GM21529 (cell line): ENCODE results near the gene FBXL2.
A peak's percentile ranks its signal among the peaks of the same experiment; 100 is the strongest.

Experiments
- ATAC-seq: cut with Tn5 transposase; IDR thresholded peaks from one replicate; pipeline ENCODE4 v1.9.1; 2021; ENCODE audit not compliant: unreplicated experiment

FBXL2 gene, protein sequence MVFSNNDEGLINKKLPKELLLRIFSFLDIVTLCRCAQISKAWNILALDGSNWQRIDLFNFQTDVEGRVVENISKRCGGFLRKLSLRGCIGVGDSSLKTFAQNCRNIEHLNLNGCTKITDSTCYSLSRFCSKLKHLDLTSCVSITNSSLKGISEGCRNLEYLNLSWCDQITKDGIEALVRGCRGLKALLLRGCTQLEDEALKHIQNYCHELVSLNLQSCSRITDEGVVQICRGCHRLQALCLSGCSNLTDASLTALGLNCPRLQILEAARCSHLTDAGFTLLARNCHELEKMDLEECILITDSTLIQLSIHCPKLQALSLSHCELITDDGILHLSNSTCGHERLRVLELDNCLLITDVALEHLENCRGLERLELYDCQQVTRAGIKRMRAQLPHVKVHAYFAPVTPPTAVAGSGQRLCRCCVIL

DNA sequence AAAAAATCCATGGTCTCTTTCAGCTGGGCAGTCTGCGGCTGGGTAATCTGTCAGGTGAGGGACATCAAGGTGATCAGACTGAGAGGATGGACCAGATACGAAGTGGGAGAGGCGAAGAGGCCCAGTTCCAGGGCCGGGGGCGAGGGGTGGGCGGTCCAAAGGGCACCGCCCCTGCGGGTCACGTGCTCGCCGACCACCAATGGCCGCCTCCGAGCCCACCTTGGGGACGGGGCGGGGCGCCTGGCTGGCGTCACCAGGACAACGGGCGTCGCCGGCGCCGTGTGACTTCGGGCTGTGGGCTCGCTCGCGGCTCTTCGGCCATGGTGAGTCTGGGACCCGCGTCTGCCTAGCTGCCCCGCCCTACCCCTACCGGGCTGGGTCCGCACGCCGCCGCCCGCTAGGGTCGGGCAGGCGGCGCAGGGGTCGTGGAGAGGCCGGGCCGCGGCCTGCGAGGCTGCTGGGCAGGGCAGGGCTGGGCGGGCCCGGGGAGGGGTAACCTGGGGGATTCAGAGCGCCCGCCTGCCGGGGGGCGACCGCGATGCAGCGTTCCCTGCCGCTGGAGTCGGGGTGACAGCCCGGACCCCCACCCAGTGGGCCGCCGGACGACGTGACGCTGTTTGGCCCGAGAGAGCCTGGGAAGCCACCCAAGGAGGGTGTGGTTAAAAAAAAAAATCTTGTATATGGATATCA lies at the start of gene FBXL2:
Gene FBXL2 (plus strand): TSS at position 250 of the 690 bp plus-strand sequence. CDS start 71 bp downstream, at position 321.
- ATAC-seq = peak; percentile 79

DNA sequence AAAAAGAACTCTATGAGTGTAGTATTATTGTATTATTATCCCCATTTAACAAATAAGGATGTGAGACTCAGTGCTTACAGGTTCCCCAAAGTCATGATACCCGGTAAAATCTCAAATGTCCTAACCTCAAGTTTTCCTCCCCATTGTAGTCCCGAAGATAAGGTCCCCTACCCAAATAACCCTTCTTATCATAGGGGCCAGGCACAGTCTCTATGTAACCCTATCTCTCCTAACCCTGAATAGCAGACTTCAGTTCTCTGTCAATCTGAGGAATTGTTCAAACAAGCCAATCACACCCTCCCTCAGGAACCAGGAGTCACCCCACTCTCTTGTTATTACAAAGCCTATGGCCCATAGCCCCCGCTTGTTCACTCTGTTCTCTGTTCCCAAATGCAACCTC lies 48.2 kb upstream of the FBXL2 start:
- no peak for ATAC-seq

DNA sequence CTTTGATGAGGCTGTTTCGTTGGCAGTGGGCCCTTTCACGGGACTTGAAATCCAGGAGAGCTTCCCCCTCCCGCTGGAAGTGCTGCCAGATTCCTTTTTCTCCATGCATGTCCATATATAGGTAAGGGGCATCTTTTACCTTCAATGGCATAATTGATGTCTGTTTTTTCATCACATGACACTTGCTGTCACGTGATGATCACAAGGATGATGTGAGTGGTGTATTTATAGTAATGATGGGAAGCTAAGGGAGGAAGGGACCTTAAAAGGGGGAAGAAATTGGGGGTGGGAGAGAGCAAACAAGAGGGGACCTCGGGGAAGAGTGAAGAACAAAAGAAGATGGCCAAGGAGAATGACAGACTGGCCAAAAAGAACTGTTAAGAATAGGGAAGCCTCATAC lies 47.3 kb upstream of the FBXL2 start:
- no peak for ATAC-seq

DNA sequence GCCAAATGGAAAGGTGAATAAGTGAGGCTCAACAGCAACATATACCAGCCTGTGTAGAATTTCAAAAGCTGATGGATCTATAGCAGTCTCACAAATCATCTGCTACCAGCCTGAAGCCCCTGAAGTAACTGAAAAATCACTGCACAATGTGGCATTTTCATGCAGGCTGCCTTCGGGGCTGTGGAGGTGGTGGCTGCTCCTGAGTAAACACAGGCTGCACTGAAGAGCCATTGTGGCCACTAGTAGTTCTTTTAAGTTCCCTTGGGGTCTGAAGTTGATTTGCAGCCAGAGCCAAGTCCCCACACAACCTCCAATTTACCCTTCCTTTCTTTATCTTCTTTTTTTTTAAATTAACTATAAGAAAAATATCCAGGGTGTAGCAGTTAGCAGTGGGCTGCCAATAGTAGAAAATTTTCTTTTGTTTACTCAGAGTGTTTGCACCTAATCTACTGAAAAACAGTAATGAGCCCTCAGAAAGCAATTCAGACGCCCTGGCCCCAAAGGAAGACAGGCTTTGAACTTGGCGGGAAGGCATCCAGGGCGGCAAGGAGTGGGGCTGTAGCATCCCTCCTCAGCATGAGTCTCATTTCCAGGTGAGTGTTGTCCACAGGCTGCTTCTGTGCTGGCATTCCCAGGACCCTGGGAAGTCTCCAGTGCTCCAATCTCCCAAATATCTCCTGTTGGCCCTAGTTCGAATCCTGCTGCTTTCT lies 45.3 kb upstream of the FBXL2 start:
- ATAC-seq = no peak

DNA sequence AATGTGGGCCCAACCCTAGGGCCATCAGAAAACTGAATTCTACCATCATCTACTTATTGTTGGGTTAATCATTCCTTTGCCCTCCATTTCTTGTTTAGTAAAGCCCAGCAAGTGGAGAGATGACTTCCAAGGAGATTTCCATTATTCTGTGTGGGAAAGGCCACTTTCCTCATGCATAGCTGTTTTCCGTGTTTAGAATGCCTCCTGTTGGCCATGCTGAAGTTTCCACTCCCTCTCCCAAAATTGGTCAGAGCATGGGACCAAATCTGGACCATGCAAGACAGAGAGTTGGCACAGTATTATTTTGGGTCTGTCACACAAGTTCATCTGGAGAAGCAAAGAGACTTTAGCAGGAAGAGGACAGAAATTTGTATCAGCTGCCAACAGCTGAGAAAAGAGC lies 43.4 kb upstream of the FBXL2 start:
- no peak for ATAC-seq

DNA sequence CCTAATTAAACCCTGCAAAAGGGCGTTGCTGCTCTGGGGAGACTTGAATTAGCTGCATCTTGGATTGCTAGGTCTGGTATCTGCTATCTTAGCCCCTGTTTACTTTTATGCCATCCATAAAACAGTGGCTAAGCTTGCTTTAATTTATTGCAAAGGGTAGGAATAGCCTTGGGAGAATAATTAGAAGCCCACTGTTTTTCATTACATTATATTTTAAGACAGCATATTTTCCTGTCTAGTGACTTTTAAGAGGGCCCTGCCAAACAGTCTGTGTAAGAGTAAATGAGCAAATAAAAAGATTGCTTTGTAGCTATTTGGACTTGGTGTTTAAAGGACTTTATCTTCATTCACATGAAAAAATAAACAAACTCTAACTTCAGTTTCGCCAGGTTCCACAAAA lies 41.2 kb upstream of the FBXL2 start:
- ATAC-seq = no peak

DNA sequence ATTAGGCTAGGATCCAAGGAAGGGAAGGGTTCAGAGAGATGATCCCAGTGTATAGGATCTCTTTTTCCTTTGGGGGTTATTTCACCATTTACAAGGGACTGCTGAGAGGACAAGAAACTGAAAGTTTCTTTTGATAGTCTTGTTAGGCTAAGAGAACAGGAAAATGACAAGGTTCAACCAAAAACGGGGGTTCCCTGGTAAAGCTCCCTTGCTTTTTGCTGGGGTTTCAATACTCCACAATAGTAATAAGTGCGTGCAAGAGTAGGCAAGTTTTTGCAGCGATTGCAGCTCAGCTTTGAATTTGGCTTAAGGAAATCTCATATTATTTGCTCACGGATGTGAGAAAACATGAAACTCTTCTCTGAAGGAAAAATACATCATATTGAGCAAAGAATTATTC lies 39.8 kb upstream of the FBXL2 start:
- ATAC-seq = no peak

DNA sequence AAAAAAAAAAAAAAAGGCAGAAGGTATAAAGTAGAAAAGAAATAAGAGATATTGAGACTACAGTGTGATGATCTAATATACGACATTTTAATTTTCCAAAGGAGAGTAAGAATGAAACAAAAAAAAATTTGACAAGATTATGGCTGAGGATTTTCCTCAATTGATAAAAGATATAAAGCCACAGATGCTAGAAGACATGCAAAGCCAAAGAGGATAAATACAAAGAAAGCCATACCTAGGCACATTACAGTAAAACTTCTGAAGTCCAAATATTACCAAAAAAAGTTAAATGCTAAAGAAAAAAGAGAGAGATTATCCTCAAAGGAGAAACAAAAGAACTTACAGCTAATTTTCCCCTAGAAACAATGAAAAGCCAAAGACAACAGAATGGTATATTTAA lies 38.3 kb upstream of the FBXL2 start:
- ATAC-seq = no peak

DNA sequence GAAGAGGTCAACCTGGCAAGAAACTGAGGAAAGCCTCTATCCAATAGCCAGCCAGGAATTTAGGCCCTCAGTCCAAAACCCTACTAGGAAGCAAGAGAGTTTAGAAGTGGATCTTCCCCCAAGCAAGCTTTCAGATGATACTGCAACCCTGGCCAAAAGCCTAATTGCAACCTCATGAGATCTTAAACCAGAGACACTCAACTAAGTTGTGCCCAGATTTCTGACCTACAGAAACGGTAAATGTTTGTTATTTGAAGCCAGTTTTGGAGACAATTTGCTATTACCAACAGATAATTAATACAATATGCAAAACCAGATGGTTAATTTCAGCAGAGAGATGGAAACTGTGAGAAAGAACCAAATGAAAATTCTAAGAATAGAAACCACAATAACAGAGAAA lies 37.0 kb upstream of the FBXL2 start:
- no peak for ATAC-seq

DNA sequence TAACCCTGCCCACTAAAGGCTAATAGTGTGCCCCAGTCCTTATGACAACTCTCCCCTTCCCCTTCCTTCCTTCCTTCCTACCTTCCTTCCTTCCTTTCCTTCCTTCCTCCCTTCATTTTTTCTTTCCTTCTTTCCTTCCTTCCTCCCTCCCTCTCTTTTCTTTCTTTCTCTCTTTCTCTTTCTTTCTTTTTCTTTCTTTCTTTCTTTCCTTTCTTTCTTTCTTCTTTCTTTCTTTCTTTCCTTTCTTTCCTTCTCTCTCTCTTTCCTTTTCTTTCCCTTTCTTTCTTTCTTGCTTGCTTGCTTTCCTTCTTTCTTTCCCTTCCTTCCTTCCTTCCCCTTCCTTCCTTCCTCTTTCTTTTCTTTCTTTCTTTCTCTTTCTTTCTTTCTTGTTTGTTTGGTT lies 30.5 kb upstream of the FBXL2 start:
- ATAC-seq = no peak

DNA sequence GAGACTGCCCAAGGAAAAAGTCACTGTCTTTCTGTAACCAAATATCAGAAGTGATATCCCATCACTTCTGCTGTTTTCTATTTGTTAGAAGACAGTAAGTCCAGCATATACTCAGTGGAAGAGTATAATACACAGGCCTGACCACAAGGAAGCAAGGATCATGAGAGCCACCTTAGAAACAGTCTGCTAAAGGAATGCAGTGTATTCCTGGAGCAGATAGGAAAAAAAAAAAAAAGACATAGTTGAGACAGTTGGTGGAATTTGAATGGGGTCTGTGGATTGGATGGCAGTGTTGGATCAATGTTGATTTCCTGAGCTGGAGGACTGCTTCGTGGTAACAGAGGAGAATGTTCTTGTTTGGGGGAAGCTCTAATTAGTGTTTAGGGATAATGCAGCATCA lies 26.5 kb upstream of the FBXL2 start:
- ATAC-seq = no peak

DNA sequence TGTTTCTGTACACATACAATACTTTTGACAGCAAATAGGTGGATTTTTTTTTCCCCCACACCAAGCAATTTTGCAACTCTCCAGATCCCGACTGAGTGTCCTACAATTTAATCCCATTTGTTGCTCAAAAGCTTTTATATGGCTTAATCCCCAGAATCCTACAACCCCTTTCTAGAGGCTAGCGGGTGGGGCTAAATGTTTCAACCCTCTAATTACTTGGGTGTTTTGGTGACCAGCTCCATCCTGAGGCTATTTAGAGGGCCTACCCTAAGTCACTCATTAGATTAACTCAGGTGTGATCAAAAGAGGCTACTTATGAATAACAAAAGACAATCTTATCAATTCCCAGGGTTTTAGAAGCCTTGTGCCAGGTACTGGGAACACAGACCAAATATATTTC lies 21.0 kb upstream of the FBXL2 start:
- ATAC-seq = no peak

DNA sequence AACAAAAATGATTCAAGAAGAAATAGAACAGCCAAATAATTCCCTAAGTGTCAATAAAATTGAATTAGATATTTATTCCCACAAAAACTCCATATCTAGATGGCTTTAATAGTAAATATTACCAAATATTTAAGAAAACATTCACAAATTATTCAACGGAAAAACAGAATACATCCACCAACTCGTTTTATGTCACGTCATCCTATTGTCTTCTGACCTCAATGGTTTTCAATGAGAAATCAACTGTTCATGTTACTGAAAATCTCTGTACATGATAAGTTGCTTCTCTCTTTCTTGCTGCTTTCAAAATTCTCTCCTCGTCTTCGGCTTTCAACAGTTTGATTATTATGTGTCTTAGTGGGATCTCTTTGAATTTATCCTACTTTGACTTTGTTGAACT lies 17.1 kb upstream of the FBXL2 start:
- no peak for ATAC-seq

DNA sequence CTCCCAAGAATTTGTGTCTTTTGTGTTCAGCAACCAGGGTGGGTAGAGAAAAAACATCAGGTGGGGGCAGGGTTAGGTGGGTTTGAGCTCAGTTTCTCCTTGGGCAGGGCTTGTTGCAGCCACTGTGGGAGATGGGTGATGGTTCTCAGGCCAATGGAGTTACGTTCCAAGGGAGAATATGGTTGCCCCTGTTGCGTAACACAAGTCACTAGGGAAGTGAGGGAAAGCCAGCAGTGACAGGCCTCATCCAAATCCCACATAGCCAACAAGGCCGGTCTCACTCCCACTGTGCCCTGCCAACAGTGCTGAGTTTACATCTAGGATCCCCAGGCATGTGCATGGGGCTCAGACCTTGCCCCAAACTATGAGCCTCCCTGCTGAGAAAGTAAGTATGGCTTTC lies 7.9 kb upstream of the FBXL2 start:
- no peak for ATAC-seq

DNA sequence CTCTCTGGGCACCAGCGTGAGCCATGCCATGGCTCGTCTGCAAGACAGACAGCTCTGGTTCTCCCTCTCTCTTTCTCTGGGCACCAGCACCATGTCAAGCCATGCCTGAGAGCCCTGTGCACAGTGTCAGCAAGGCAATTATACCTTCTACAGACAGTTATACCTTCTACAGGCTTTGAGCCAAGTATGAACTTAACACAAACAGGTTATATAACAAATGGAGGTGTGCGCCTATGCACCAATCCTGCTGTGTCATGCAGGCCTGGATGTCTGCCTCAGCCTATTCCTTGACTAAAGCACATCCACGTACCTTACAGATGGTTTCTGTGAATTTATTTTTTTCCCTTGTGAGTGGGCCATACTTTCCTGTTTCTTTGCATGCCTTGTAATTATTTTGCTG lies 5.9 kb upstream of the FBXL2 start:
- no peak for ATAC-seq

DNA sequence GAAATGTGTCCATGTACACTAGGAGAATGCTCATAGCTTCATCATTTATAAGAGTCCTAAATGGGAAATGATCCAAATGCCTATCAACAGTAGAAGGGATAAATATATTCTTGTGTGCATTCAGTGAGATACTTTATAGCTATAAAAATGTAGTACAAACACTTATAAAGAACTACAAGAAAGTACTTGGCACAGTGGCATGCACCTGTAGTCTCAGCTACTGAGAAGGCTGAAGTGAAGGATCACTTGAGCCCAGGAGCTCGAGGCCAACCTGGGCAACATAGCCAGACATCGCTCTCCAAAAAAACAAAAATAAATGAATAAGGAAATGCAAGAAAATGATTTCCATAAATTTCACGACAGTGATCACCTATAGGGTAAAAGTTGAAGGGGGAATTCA lies 3.6 kb upstream of the FBXL2 start:
- ATAC-seq = no peak

DNA sequence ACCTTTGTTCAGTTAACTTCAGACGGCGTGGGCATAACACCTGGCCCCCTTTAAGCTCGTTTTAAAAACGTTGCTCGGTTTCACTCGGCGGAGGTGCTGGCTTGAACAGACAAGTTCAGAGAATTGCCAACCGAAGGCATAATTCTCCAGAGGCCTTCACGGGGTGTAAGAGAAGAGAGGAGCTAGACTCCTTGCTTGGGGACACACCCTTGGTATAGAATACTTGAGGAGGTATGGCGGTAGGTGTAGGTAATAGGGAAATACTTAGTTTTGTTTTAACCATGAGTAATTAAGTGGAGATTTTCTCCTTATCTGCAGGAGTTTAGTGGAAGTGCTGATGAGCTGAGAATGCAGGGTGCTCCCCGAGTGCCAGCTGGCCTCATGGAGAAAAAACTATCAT lies 921 bp downstream of the FBXL2 start:
- ATAC-seq = no peak

DNA sequence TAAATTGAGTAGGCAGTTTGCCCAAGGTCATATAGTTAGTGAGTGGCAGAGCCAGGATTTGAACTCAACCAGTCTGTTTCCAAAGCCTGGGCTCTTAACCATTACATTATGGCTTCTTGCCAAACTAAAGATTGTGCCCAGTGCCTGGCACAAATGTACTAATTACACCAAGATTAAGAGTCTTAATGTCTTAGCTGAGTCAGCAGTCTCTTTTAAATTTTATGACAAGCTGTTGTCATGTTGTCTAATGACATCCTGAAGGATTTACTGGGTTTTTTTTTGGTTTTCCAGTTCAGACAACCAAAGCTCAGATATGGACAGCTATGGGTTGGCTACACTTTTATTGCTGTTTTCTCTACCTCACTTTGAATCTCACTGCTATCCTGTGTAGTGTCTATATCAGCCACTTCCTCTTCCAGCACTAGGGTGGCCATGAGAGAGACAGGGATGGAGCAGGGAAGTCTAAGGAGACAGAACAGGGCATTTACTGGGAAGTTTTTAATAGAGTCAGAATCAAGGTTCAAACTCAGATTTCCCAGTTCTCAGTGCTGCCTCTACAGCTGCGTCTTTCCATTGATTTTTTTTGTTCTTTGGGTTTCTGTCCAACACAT lies 10.5 kb downstream of the FBXL2 start:
- no peak for ATAC-seq

DNA sequence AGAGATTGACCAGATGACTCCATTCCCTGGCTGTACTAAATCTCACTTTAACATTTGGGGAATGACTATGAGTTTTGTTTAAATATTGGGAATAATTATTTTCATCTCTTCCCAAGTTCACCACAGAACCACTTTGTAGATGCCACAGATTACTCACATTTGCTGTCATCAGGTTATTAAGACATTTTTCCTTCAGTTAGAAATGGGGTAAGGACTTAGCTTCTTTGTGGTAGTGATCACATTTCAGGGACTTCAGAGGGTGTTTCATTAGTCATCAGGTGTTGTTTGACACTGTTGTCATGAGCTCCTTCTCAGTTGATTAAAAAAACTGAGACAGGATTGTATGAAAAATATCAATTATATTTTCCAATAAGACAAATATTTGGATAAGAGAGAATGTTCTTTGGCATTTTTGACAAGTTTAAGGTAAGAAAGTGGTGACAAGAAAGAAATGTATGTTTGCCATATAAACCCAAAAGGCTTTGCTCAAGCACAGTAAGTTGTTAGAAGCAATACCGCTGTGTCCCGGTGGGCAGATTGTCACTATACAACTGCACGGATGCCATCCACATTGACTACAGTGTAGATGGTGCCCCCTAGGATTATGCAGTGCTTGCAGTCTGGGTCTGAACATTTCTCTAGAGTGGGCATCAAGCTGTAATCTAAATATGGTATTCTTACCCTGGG lies 22.3 kb downstream of the FBXL2 start:
- ATAC-seq = no peak

DNA sequence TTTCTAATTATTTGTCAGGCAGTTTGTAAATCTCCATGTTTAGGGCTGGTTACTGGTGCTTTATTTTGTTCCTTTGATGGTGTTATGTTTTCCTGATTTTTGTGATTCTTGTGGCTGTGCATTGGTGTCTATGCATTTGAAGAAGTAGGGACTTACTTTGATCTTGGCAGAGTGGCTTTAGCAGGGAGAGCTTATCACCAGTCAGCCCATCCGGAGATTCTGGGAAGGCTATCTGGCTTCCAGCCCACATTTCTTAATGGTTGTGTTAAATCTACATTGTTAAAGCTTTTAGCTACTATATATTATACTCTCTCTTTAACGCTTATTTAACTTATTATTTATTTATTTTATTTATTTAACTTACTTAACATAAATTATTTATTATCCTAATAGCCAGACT lies 35.1 kb downstream of the FBXL2 start:
- no peak for ATAC-seq

DNA sequence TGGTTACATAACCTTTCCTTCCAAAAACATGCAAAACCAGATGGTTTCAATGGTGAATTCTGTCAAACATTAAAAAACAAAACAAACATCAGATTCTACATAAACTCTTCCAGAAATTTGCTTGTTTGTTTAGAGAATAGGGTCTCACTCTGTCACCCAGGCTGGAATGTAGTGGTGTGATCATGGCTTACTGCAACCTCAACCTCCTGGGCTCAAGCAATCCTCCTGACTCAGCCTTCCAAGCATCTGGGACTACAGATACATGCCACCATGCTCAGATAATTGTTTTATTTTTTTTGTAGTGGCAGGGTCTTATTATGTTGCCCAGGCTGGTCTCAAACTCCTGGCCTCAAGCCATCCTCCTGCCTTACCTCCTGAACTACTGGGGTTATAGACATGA lies 36.1 kb downstream of the FBXL2 start:
- no peak for ATAC-seq
